ENCODE results near the gene ILF2. TPM values are rescaled to one million over a fixed set of nuclear protein-coding genes. Genes with fewer than 3 reads are reported as not detected.
A peak's percentile ranks its signal among the peaks of the same experiment; 100 is the strongest.

The ILF2 gene
- 189 and 236 TPM in 2 replicates for polyA plus RNA-seq (2012; rRNA removed)
- 221 and 224 TPM in 2 replicates for polyA plus RNA-seq (2012; cell fraction: cytosol; rRNA removed)
- polyA plus RNA-seq (2012; cell fraction: nucleus; rRNA removed) = 123 and 180 TPM in 2 replicates

- CTCF ChIA-PET = interaction anchor here (0.8 to 2.3 kb wide), 11 partner anchors 9 to 316 kb away, joined by 3 to 8 read pairs (median 4); partner anchors contain the start of gene SLC27A3
- peaks cover 23 to 35% of the 10 kb centered on the region in 2 experiments for H3K36me3 ChIP-seq (replicated peaks in 1 of 2; ENCODE audit: control insufficient read depth in 1 of 2, insufficient read depth in 2 of 2, low read length in 1 of 2)
- peak; percentile 92 for TF ChIP-seq TAF1 (IDR thresholded peaks at IDR 0.05; ENCODE audit: borderline replicate concordance, low read depth, low read length)
- peak; percentile 83 for TF ChIP-seq MAX (IDR thresholded peaks at IDR 0.05; ENCODE audit: low read depth)
- peak; percentile 86; the same call in 1 of the 2 replicates for TF ChIP-seq TEAD4 (IDR thresholded peaks at IDR 0.05; ENCODE audit: borderline replicate concordance, insufficient read depth)
- TF ChIP-seq YY1 (IDR thresholded peaks at IDR 0.05; ENCODE audit: low read depth) = peak; percentile 83; the same call in 1 of the 2 replicates
- peak; percentile 72; the same call in 1 of the 2 replicates for TF ChIP-seq IRF3 (IDR thresholded peaks at IDR 0.05; ENCODE audit: low read depth, low read length)
- no peak for TF ChIP-seq EZH2phosphoT487 (IDR thresholded peaks at IDR 0.05; ENCODE audit: borderline replicate concordance, low read depth)
- TF ChIP-seq NFIC (IDR thresholded peaks at IDR 0.05; ENCODE audit: borderline replicate concordance) = 0 out of 2 replicates have a peak, but pooled peaks have one; percentile 6
- TF ChIP-seq ELF1 (IDR thresholded peaks at IDR 0.05) = no peak
- TF ChIP-seq RFX5 (IDR thresholded peaks at IDR 0.05; ENCODE audit: low read length) = peak; percentile 89
- peak; percentile 90 for TF ChIP-seq MXI1 (IDR thresholded peaks at IDR 0.05; ENCODE audit: low read depth, low read length)
- TF ChIP-seq CHD2 (IDR thresholded peaks at IDR 0.05; ENCODE audit: low read length, partially characterized antibody) = peak; percentile 85
- TF ChIP-seq FOXM1 (IDR thresholded peaks at IDR 0.05; ENCODE audit: low read depth) = peak; percentile 45; the same call in 1 of the 2 replicates
- TF ChIP-seq JUND (IDR thresholded peaks at IDR 0.05) = no peak
- peak; percentile 98 for TF ChIP-seq POLR2AphosphoS5 (IDR thresholded peaks at IDR 0.05; ENCODE audit: low read depth, low read length)
- TF ChIP-seq EP300 (IDR thresholded peaks at IDR 0.05; ENCODE audit: borderline replicate concordance in 1 of 2, low read depth in 1 of 2, low read length in 1 of 2) = peak in 1 of 2 experiments; percentile 50; a peak in 1 of 4 replicates
- TF ChIP-seq RAD21 (IDR thresholded peaks at IDR 0.05; ENCODE audit: low read length) = no peak
- TF ChIP-seq FOSL2 (IDR thresholded peaks at IDR 0.05; ENCODE audit: borderline replicate concordance, low read depth) = peak; percentile 79
- TF ChIP-seq SMC3 (IDR thresholded peaks at IDR 0.05; ENCODE audit: low read depth, low read length) = no peak
- no peak; the same call in 1 of the 2 replicates for TF ChIP-seq SIN3A (IDR thresholded peaks at IDR 0.05; ENCODE audit: borderline replicate concordance, low read depth, low read length)
- no peak for TF ChIP-seq FOXJ3 (CRISPR knock-in tag; IDR thresholded peaks at IDR 0.05)
- TF ChIP-seq USF1 (IDR thresholded peaks at IDR 0.05; ENCODE audit: borderline replicate concordance, low read depth) = no peak
- TF ChIP-seq RCOR1 (IDR thresholded peaks at IDR 0.05; ENCODE audit: low read length) = peak; percentile 67; the same call in 1 of the 2 replicates
- TF ChIP-seq PBX3 (IDR thresholded peaks at IDR 0.05) = no peak; the same call in 1 of the 2 replicates
- TF ChIP-seq RXRA (IDR thresholded peaks at IDR 0.05; ENCODE audit: borderline replicate concordance, low read depth) = no peak
- no peak for TF ChIP-seq USF2 (IDR thresholded peaks at IDR 0.05; ENCODE audit: borderline replicate concordance, low read depth, low read length)
- no peak for TF ChIP-seq NRF1 (IDR thresholded peaks at IDR 0.05; ENCODE audit: low read depth, low read length)
- peak; percentile 63 for TF ChIP-seq GATA2 (CRISPR knock-in tag; IDR thresholded peaks at IDR 0.05)
- no peak for TF ChIP-seq TCF12 (IDR thresholded peaks at IDR 0.05)
- no peak for TF ChIP-seq MEF2A (IDR thresholded peaks at IDR 0.05; ENCODE audit: borderline replicate concordance, low read depth)
Observed at GRCh38 chr1:153670859-153671627, at the start of gene ILF2. TSS of gene ILF2 (minus strand) at chr1:153670993. CDS start at chr1:153670922, 71 bp downstream.

More at GRCh38 chr1:153670859-153671627, at the start of gene ILF2:
- Histone ChIP-seq H3K4me1 (ENCODE audit: control insufficient read depth in 1 of 2, insufficient read depth in 2 of 2, low read depth in 1 of 2, low read length in 1 of 2) (peaks cover 7% of the 10 kb centered on the region in 2 experiments; a peak in 2 of 4 replicates), H3F3A (replicated peaks; ENCODE audit: insufficient read depth) (peaks cover 31% of the 10 kb centered on the region), H3K27me3 (ENCODE audit: insufficient read depth) (no peaks in the 10 kb centered on the region), H3K9ac (peak within 1 kb of the TSS; percentile 96), H3K27ac (ENCODE audit: low read depth in 2 of 2, low read length in 1 of 2) (peak within 1 kb of the TSS; percentile 70 to 89), H3K4me3 (ENCODE audit: low read depth in 2 of 2, low read length in 1 of 2) (peak within 1 kb of the TSS; percentile 65 to 83), H4K20me1 (ENCODE audit: insufficient read depth) (no peaks in the 10 kb centered on the region), H3K79me2 (ENCODE audit: insufficient read depth) (peaks cover 47% of the 10 kb centered on the region), H3K9me3 (no peaks in the 10 kb centered on the region), H3K4me2 (peak within 1 kb of the TSS; percentile 95), H3K9me2 (no peaks in the 10 kb centered on the region), H2AFZ (ENCODE audit: low read depth) (peak within 1 kb of the TSS; percentile 99)
- WGBS (ENCODE audit: low lambda C conversion rate) = under 1% methylated on average over 35 of the region's 35 CpGs
- peak; percentile 91 for DNase-seq
- POLR2A ChIA-PET = interaction anchor here (1.3 to 1.9 kb wide), 2 partner anchors 84 to 319 kb away, joined by 3 to 6 read pairs; partner anchors contain the start of gene RPS27

Data from SK-N-SH (cell line).